OCI-LY1 (cell line): Measurements from ENCODE around the gene GNPTAB.
A peak's percentile ranks its signal among the peaks of the same experiment; 100 is the strongest.

Experiments
- CTCF ChIP-seq: fragments of 200-600 bp; sonication (generic), shearing (Covaris generic); IDR thresholded peaks from 2 replicates; pipeline ENCODE4 v1.5.1; 2017; ENCODE audit warnings: mild to moderate bottlenecking, antibody characterized with exemption, low read length, moderate library complexity, mixed read lengths
- EZH2 ChIP-seq: fragments of 200-600 bp; sonication (generic), shearing (Covaris generic); IDR thresholded peaks from 2 replicates; pipeline ENCODE4 v1.8.0; 2017; ENCODE audit warnings: borderline replicate concordance, mixed run types, mild to moderate bottlenecking, antibody characterized with exemption, low read length, moderate library complexity, mixed read lengths

GRCh38 chr12:101823891-101824290 lies 6.9 kb downstream of the GNPTAB start:
- TF ChIP-seq EZH2 (no peak), CTCF (peak; percentile 34; the same call in 1 of the 2 replicates)
